Heart left ventricle (tissue), 13 donors: ENCODE results near the gene TADA3.

ENCODE experiments used
- POLR2A ChIP-seq, 2 donors: fragments of 450-650 bp; IDR thresholded peaks; one replicate each; pipeline ENCODE4 v1.6.1; 2017; ENCODE audit warnings: antibody characterized with exemption in 2 of 2, mild to moderate bottlenecking in 2 of 2, moderate library complexity in 2 of 2
- TF ChIP-seq, protein P1 (sequence below), 12 donors: fragments of 200-600 bp; sonication (generic) in 4 of 12; IDR thresholded peaks; one replicate each; pipeline versions ENCODE4 v1.5.0 to v1.8.0; 2018 to 2022; ENCODE audit warnings: antibody characterized with exemption in 12 of 12, mild to moderate bottlenecking in 5 of 12
- donor health status: ischemic (EF 13 %, LVEDD 7.1; RV severe dilation, severe dysfunction).
- donor health status: DM: no; HTN: yes; CAD: no.
- donor health status: DM: no; HTN: no; CAD: no.
- donor health status: ischemic (EF 25% LVEDD 6.9; RV normal size, moderate dysfunction).
- donor health status: ischemic (EF 25% LVEDD 5.7; RV mildly dilated, moderate dysfunction).
- donor health status: ischemic (EF 35%, LVEDD 5.7; RV mildly dilated, moderate dysfunction).
- donor health status: nonischemic (EF 11% LVEDD 7.7; RV severe dilation, severe dysfunction).
- donor health status: DM: yes; HTN: yes; CAD: no.
- donor health status: PGD.
- donor health status: ischemic (EF 29% LVEDD 5.4; RV normal size, mild dysfunction).
- donor health status: nonischemic (EF 23%, LVEDD 6.1; RV moderate dilation, normal function).

DNA sequence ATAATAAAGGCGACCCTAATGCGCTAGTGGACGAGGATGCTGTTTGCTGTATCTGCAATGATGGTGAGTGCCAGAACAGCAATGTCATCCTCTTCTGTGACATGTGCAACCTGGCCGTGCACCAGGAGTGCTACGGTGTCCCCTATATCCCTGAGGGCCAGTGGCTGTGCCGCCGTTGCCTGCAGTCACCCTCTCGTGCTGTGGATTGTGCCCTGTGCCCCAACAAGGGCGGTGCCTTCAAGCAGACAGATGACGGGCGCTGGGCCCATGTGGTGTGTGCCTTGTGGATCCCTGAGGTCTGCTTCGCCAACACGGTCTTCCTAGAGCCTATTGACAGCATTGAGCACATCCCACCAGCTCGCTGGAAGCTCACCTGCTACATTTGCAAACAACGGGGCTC lies 53.1 kb downstream of the TADA3 start:
- TF ChIP-seq, protein P1, sequence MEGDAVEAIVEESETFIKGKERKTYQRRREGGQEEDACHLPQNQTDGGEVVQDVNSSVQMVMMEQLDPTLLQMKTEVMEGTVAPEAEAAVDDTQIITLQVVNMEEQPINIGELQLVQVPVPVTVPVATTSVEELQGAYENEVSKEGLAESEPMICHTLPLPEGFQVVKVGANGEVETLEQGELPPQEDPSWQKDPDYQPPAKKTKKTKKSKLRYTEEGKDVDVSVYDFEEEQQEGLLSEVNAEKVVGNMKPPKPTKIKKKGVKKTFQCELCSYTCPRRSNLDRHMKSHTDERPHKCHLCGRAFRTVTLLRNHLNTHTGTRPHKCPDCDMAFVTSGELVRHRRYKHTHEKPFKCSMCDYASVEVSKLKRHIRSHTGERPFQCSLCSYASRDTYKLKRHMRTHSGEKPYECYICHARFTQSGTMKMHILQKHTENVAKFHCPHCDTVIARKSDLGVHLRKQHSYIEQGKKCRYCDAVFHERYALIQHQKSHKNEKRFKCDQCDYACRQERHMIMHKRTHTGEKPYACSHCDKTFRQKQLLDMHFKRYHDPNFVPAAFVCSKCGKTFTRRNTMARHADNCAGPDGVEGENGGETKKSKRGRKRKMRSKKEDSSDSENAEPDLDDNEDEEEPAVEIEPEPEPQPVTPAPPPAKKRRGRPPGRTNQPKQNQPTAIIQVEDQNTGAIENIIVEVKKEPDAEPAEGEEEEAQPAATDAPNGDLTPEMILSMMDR (IDR thresholded peaks at IDR 0.05) = no peak
- TF ChIP-seq POLR2A (IDR thresholded peaks at IDR 0.05) = no peak
